ENCODE measurements around the gene MSX2.

The MSX2 gene

DNA sequence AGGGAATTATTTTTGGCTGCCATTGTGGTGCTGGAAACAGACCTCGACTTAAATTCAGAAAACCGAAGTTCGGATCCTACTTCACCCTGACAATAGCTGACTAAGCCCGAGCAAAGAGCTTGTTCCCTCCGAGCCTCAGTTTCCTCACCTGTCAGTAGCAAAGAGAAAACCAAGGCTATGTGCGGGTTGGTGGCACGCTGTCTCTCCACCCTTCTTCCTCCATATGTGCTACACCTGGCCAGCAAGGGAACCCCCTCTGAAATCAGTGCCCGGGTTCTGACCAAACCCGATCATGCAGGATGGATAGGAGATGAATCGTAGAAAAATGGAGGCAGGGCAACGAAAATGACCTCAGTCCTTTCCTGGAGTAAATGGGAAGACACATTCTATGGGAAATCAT, 16.7 kb upstream of the MSX2 start:
- Histone ChIP-seq H3F3A (ENCODE audit: control insufficient read depth, insufficient read depth) (no peaks in the 10 kb centered on the region), H3K27me3 (ENCODE audit: control insufficient read depth, low read length) (no peaks in the 10 kb centered on the region), H3K9me3 (ENCODE audit: control insufficient read depth, insufficient read depth, low read length) (no peaks in the 10 kb centered on the region), H4K20me1 (ENCODE audit: control insufficient read depth, insufficient read depth, low read depth, low read length) (no peaks in the 10 kb centered on the region), H3K4me1 (ENCODE audit: control insufficient read depth, low read length) (no peaks in the 10 kb centered on the region), H3K27ac (ENCODE audit: low read depth, low read length) (no peak overlapping the region), H3K4me3 (ENCODE audit: low read length) (no peak overlapping the region), H3K36me3 (ENCODE audit: control insufficient read depth, low read length) (no peaks in the 10 kb centered on the region), H3K4me2 (ENCODE audit: low read length) (no peak overlapping the region), H3K9me2 (replicated peaks; ENCODE audit: control insufficient read depth, low read length) (no peaks in the 10 kb centered on the region), H3K79me2 (ENCODE audit: control insufficient read depth, low read length) (no peaks in the 10 kb centered on the region)
- TF ChIP-seq, protein P1, sequence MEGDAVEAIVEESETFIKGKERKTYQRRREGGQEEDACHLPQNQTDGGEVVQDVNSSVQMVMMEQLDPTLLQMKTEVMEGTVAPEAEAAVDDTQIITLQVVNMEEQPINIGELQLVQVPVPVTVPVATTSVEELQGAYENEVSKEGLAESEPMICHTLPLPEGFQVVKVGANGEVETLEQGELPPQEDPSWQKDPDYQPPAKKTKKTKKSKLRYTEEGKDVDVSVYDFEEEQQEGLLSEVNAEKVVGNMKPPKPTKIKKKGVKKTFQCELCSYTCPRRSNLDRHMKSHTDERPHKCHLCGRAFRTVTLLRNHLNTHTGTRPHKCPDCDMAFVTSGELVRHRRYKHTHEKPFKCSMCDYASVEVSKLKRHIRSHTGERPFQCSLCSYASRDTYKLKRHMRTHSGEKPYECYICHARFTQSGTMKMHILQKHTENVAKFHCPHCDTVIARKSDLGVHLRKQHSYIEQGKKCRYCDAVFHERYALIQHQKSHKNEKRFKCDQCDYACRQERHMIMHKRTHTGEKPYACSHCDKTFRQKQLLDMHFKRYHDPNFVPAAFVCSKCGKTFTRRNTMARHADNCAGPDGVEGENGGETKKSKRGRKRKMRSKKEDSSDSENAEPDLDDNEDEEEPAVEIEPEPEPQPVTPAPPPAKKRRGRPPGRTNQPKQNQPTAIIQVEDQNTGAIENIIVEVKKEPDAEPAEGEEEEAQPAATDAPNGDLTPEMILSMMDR (IDR thresholded peaks at IDR 0.05; ENCODE audit: low read depth, low read length, poor library complexity, severe bottlenecking): no peak
- no peak for TF ChIP-seq EZH2phosphoT487 (IDR thresholded peaks at IDR 0.05; ENCODE audit: borderline replicate concordance, low read length)

DNA sequence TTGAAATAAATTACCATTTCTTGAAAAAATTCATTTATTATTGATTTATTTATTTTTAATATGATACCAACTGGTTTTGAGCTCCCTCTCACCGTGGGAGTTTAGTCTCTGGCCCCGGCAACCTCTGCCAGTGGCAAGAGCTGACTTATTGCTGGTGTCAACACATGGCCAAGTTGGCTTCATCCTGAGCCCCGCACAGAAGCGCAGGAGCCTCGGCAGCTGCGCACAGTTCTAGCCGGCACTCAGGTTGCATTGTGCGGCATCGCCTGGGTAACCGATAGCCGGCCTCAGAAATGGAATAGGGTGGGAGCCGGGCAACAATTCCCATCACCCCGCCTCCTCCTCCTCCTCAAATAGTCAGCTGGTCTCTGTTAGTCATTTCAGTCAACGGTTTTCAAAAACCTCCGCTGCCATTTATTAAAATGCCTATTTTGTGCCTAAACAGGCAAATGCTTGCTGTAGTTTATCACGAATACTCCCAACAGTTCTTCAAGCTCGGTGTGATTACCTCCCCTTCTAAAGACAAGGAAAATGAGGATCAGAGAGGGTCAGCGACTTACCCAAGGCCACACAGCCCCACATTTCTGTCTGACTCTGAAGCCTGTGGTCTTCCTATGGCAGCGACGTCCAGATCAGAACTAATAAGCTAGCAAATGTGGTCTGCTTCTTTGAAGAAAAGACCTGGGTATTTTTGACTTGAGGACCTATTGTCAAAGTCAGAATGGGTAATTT, 15.7 kb upstream of the MSX2 start:
- H3K4me3 ChIP-seq (ENCODE audit: low read length): no peak overlapping the region
- H3K27me3 ChIP-seq (ENCODE audit: control insufficient read depth, low read length): no peaks in the 10 kb centered on the region
- no peaks in the 10 kb centered on the region for H3K36me3 ChIP-seq (ENCODE audit: control insufficient read depth, low read length)
- H3K27ac ChIP-seq (ENCODE audit: low read depth, low read length): no peak overlapping the region
- H3K9me3 ChIP-seq (ENCODE audit: control insufficient read depth, insufficient read depth, low read length): no peaks in the 10 kb centered on the region
- H3K4me1 ChIP-seq (ENCODE audit: control insufficient read depth, low read length): no peaks in the 10 kb centered on the region
- H3F3A ChIP-seq (ENCODE audit: control insufficient read depth, insufficient read depth): no peaks in the 10 kb centered on the region
- no peaks in the 10 kb centered on the region for H3K9me2 ChIP-seq (replicated peaks; ENCODE audit: control insufficient read depth, low read length)
- H4K20me1 ChIP-seq (ENCODE audit: control insufficient read depth, insufficient read depth, low read depth, low read length): no peaks in the 10 kb centered on the region
- H3K4me2 ChIP-seq (ENCODE audit: low read length): no peak overlapping the region
- no peaks in the 10 kb centered on the region for H3K79me2 ChIP-seq (ENCODE audit: control insufficient read depth, low read length)
- TF ChIP-seq, protein P1 (IDR thresholded peaks at IDR 0.05; ENCODE audit: low read depth, low read length, poor library complexity, severe bottlenecking): no peak
- TF ChIP-seq EZH2phosphoT487 (IDR thresholded peaks at IDR 0.05; ENCODE audit: borderline replicate concordance, low read length): no peak

- H3K4me2 ChIP-seq (ENCODE audit: low read length): no peak overlapping the region
- no peaks in the 10 kb centered on the region for H4K20me1 ChIP-seq (ENCODE audit: control insufficient read depth, insufficient read depth, low read depth, low read length)
- no peaks in the 10 kb centered on the region for H3K79me2 ChIP-seq (ENCODE audit: control insufficient read depth, low read length)
- no peaks in the 10 kb centered on the region for H3F3A ChIP-seq (ENCODE audit: control insufficient read depth, insufficient read depth)
- no peaks in the 10 kb centered on the region for H3K9me3 ChIP-seq (ENCODE audit: control insufficient read depth, insufficient read depth, low read length)
- no peaks in the 10 kb centered on the region for H3K4me1 ChIP-seq (ENCODE audit: control insufficient read depth, low read length)
- H3K9me2 ChIP-seq (replicated peaks; ENCODE audit: control insufficient read depth, low read length): no peaks in the 10 kb centered on the region
- no peaks in the 10 kb centered on the region for H3K36me3 ChIP-seq (ENCODE audit: control insufficient read depth, low read length)
- no peak overlapping the region for H3K4me3 ChIP-seq (ENCODE audit: low read length)
- H3K27me3 ChIP-seq (ENCODE audit: control insufficient read depth, low read length): peaks cover 9% of the 10 kb centered on the region; the same call in 1 of the 2 replicates
- TF ChIP-seq EZH2phosphoT487 (IDR thresholded peaks at IDR 0.05; ENCODE audit: borderline replicate concordance, low read length): no peak
- TF ChIP-seq, protein P1 (IDR thresholded peaks at IDR 0.05; ENCODE audit: low read depth, low read length, poor library complexity, severe bottlenecking): no peak
- no peak overlapping the region for H3K27ac ChIP-seq (ENCODE audit: low read depth, low read length)
Measured at GRCh38 chr5:174714751-174715150, 9.6 kb upstream of the MSX2 start.
